ENCODE results near the gene ZNF597. TPM values are rescaled to one million over a fixed set of nuclear protein-coding genes. Genes with fewer than 3 reads are reported as not detected.

The ZNF597 gene, protein sequence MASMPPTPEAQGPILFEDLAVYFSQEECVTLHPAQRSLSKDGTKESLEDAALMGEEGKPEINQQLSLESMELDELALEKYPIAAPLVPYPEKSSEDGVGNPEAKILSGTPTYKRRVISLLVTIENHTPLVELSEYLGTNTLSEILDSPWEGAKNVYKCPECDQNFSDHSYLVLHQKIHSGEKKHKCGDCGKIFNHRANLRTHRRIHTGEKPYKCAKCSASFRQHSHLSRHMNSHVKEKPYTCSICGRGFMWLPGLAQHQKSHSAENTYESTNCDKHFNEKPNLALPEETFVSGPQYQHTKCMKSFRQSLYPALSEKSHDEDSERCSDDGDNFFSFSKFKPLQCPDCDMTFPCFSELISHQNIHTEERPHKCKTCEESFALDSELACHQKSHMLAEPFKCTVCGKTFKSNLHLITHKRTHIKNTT
- total RNA-seq (ENCODE audit: low replicate concordance) = 1.1 and 3.1 TPM in 2 replicates

DNA sequence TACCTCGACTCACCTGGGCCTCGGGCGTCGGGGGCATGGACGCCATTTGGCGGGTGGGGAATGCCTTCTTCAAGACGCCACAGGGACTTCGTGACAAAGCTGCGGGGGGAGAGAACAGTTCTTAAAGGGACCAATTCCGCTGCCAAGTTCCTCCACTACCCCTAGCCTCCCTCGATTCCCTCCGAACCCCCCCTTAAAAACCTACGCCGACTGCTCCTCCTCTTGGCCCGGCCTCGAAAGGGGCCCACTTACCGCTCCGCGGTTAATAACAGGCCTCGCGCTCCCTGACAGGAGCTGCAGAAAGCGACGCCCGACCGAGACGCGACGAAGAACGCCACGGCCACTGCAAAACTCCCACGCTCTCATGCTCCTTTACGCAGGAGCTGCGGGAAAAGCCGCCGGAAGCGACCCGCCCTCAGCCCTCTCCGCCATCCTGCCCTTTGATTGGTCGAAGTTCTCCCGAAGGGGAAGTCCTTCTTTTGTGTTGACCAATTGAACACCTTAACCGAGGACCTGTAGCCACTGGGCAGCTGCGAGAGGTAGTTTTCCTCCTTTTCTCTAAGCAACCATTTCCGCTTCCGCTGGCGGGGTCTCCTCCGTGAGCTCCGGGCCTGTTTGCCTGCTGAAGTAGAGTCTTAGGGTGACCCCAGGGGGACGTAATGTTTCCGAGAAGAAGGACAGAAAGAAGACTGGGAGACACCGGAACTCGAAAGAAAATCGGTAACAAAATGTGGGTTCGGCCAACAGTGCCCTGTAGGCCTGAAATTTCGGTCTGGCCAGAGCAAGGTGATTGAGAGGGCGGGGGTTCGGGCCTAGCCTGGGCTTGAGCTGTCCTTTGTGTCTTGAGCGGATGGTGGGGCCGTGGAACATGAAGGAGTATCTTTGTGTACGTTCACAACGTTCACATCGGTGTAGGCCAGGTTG, at the start of gene ZNF597, which contains the start of gene NAA60:
TSS of gene ZNF597 (minus strand) at position 397 of the 924 bp plus-strand sequence. CDS start at position 46, 351 bp downstream.
TSS of gene NAA60 (plus strand) at position 573 of the 924 bp plus-strand sequence. CDS start 32,548 bp downstream, outside the sequence.

DNA sequence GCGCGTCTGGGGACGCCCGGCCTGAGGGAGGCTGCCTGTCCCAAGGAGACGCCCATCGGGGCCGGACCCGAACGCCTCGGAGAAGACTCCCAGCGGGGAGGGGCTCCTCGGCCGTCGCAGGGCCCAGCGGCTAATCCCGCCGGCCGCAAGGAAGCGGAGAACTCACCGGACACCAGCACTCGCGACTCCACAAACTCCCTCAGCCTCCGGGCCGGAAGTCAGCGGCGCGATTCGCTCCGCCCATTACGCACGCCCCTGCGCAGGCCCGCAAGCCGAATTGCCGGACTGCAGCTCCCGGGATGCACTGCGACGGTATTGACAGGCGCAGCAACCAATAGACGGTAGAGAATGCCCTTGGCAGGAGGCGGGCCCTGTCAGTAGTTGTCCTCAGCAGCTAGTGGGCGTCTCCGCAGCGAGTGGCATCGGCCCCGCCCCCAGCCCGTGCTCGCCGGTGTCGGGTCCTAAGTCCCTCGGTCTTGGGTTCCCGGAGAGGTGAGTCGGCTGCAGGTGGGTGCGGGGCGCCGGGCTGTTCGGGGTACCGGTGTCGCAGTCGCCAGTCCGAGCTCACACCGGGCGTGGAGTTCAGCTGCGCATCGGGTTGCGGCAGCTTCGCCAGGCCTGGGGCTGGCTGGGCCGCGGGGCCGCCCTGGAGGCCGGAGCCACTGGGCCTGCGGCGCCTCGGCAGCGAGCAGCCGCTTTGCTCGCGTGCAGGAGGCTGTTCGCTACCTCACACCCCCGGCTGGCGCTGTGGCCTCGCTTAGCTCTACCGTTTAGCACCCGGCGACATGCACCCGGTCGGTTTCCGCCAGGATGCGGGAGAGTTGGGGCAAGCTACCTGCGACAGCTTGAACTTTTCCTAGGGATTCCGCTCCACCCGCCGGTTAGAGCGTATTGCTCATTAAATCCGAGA, 42.3 kb downstream of the ZNF597 start, which contains the start of the genes ZNF174 and ZSCAN32:
TSS of gene ZNF174 (plus strand) at position 437 of the 910 bp plus-strand sequence. CDS start 790 bp downstream, outside the sequence.
TSS of gene ZSCAN32 (minus strand) at position 226 of the 910 bp plus-strand sequence. CDS start 3,447 bp downstream, outside the sequence.

Other genes starting within 250 kb of the ZNF597 start
- 5.1 and 8.0 TPM in 2 replicates for gene ZNF200, start 208.3 kb downstream of the ZNF597 start, total RNA-seq (ENCODE audit: low replicate concordance)
- 0.15 TPM in 1 of 2 replicates, not detected in the other for gene MEFV, start 186.9 kb downstream of the ZNF597 start, total RNA-seq (ENCODE audit: low replicate concordance)
- 17.1 and 35.3 TPM in 2 replicates for gene ZNF263, start 160.0 kb downstream of the ZNF597 start, total RNA-seq (ENCODE audit: low replicate concordance)
- 3.9 and 4.7 TPM in 2 replicates for gene TIGD7, start 138.1 kb downstream of the ZNF597 start, total RNA-seq (ENCODE audit: low replicate concordance)
- 9.7 and 16.1 TPM in 2 replicates for gene ZNF75A, start 138.0 kb downstream of the ZNF597 start, total RNA-seq (ENCODE audit: low replicate concordance)
- 0.08 and 0.23 TPM in 2 replicates for gene OR2C1, start 87.6 kb downstream of the ZNF597 start, total RNA-seq (ENCODE audit: low replicate concordance)
- 4.4 and 9.1 TPM in 2 replicates for gene ZSCAN32, start 42.5 kb downstream of the ZNF597 start, total RNA-seq (ENCODE audit: low replicate concordance)
- 2.0 and 4.9 TPM in 2 replicates for gene ZNF174, start 42.3 kb downstream of the ZNF597 start, total RNA-seq (ENCODE audit: low replicate concordance)
- 10.2 and 10.4 TPM in 2 replicates for gene NAA60, start 176 bp upstream of the ZNF597 start, total RNA-seq (ENCODE audit: low replicate concordance)
- gene C16orf90, start 52.0 kb upstream of the ZNF597 start, total RNA-seq (ENCODE audit: low replicate concordance) = not detected in 2 replicates
- gene CLUAP1, start 57.5 kb upstream of the ZNF597 start, total RNA-seq (ENCODE audit: low replicate concordance) = 17.1 and 49.1 TPM in 2 replicates
- gene NLRC3, start 133.9 kb upstream of the ZNF597 start, total RNA-seq (ENCODE audit: low replicate concordance) = under 0.01 TPM in 2 replicates
- 0.94 and 2.5 TPM in 2 replicates for gene SLX4, start 168.1 kb upstream of the ZNF597 start, total RNA-seq (ENCODE audit: low replicate concordance)
- 10.4 and 34.2 TPM in 2 replicates for gene DNASE1, start 211.2 kb upstream of the ZNF597 start, total RNA-seq (ENCODE audit: low replicate concordance)

All from smooth muscle cell of the coronary artery (primary cell).